GM12892 (cell line): ENCODE data around the gene ARHGAP10.

ENCODE experiments used
- POLR2A ChIP-seq: IDR thresholded peaks from 2 replicates; pipeline ENCODE4 v1.6.1; 2011; ENCODE audit warnings: low read depth, low read length, control low read depth
- TAF1 ChIP-seq: IDR thresholded peaks from 2 replicates; pipeline ENCODE4 v1.6.1; 2011; ENCODE audit warnings: low read depth, mild to moderate bottlenecking, control low read depth, low read length, borderline replicate concordance

- TF ChIP-seq POLR2A: no peak
- TF ChIP-seq TAF1: no peak
Measured at GRCh38 chr4:147801820-147802219, 69.9 kb downstream of the ARHGAP10 start.
